Loucy (cell line): ENCODE results near the gene LRRC37B.
"Not testable (repeated sequence)": the region's sequence is repeated elsewhere in the genome, so short reads cannot be mapped to it uniquely, and the experiment has no call there.

Experiments used
- EZH2phosphoT487 ChIP-seq: fragments of 200-600 bp; IDR thresholded peaks from 2 replicates; pipeline ENCODE4 v1.6.1; 2018; ENCODE audit warnings: antibody characterized with exemption, mild to moderate bottlenecking, moderate library complexity, borderline replicate concordance
- TF ChIP-seq, protein P1 (sequence below): fragments of 200-600 bp; sonication (generic); conservative IDR thresholded peaks from 2 replicates; pipeline ENCODE4 v1.5.1; 2014; ENCODE audit warnings: mild to moderate bottlenecking, antibody characterized with exemption, low read length

DNA sequence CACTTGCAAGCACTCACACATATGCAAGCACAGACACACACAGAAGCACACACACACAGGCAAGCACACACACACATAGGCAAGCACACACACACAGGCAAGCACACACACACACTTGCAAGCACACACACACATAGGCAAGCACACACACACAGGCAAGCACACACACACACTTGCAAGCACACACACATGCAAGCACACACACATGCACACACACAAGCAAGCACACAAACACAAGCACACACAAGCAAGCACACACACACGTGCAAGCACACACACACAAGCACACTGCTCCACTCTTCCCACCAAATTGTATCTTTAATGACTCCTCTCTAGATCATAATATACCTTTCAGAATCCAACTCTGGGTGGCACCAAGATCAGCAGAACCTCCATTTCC, 84.9 kb downstream of the LRRC37B start:
- TF ChIP-seq, protein P1, sequence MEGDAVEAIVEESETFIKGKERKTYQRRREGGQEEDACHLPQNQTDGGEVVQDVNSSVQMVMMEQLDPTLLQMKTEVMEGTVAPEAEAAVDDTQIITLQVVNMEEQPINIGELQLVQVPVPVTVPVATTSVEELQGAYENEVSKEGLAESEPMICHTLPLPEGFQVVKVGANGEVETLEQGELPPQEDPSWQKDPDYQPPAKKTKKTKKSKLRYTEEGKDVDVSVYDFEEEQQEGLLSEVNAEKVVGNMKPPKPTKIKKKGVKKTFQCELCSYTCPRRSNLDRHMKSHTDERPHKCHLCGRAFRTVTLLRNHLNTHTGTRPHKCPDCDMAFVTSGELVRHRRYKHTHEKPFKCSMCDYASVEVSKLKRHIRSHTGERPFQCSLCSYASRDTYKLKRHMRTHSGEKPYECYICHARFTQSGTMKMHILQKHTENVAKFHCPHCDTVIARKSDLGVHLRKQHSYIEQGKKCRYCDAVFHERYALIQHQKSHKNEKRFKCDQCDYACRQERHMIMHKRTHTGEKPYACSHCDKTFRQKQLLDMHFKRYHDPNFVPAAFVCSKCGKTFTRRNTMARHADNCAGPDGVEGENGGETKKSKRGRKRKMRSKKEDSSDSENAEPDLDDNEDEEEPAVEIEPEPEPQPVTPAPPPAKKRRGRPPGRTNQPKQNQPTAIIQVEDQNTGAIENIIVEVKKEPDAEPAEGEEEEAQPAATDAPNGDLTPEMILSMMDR: not testable (repeated sequence)
- not testable (repeated sequence) for TF ChIP-seq EZH2phosphoT487
